GM12874 (cell line): ENCODE results near the gene GOLPH3.
A peak's percentile ranks its signal among the peaks of the same experiment; 100 is the strongest.

ENCODE experiments used
- CTCF ChIP-seq: IDR thresholded peaks from 2 replicates; pipeline ENCODE4 v1.5.1; 2011; ENCODE audit warnings: low read depth, mild to moderate bottlenecking, control low read depth, low read length, moderate library complexity; ENCODE audit not compliant: insufficient read depth

Gene GOLPH3

GRCh38 chr5:32076699-32077695 is 97.1 kb downstream of the GOLPH3 start:
- peak; percentile 59 for TF ChIP-seq CTCF
